Heart right ventricle (tissue), 16 donors: ENCODE data around the gene C6orf132. TPM values are rescaled to one million over a fixed set of nuclear protein-coding genes. Genes with fewer than 3 reads are reported as not detected.
"Not testable (repeated sequence)": the region's sequence is repeated elsewhere in the genome, so short reads cannot be mapped to it uniquely, and the experiment has no call there.

Source experiments
- ATAC-seq, 8 donors: fragments of 200-7000 bp; cut with Tn5 transposase; one replicate each; pipeline ENCODE4 v1.9.1; 2020; ENCODE audit warnings: mild to moderate bottlenecking in 8 of 8, moderate library complexity in 8 of 8, moderate number of reproducible peaks in 1 of 8
- DNase-seq, 2 donors: peaks; one replicate each; pipeline ENCODE4 v3.0.0-alpha.2; 2020
- H3K27ac ChIP-seq, 10 donors: fragments of 200-600 bp; sonication (generic) in 2 of 10; one replicate each; pipeline versions ENCODE4 v1.5.0 to v1.8.0; 2020 to 2022; ENCODE audit warnings: mild to moderate bottlenecking in 3 of 10
- H3K27me3 ChIP-seq, 7 donors: fragments of 200-600 bp; one replicate each; pipeline ENCODE4 v1.8.0; 2021 to 2022; ENCODE audit warnings: mild to moderate bottlenecking in 2 of 7
- H3K36me3 ChIP-seq, 9 donors: fragments of 200-600 bp; sonication (generic) in 1 of 9; one replicate each; pipeline versions ENCODE4 v1.5.0 to v1.8.0; 2020 to 2022; ENCODE audit warnings: mild to moderate bottlenecking in 2 of 9
- H3K4me1 ChIP-seq, 9 donors: fragments of 200-600 bp; sonication (generic) in 1 of 9; one replicate each; pipeline versions ENCODE4 v1.5.0 to v1.8.0; 2020 to 2022; ENCODE audit warnings: mild to moderate bottlenecking in 4 of 9
- H3K4me3 ChIP-seq, 10 donors: fragments of 200-600 bp; sonication (generic) in 2 of 10; one replicate each; pipeline versions ENCODE4 v1.5.0 to v1.8.0; 2020 to 2022; ENCODE audit warnings: mild to moderate bottlenecking in 7 of 10, moderate library complexity in 2 of 10
- H3K9me3 ChIP-seq, 11 donors: fragments of 200-600 bp in 10 of 11; sonication (generic) in 2 of 11; one replicate each; pipeline versions ENCODE4 v1.5.0 to v1.8.0; 2013 to 2022; ENCODE audit warnings: mild to moderate bottlenecking in 2 of 11, control low read depth in 1 of 11, moderate library complexity in 1 of 11
- CTCF ChIP-seq, 9 donors: fragments of 200-600 bp; sonication (generic) in 2 of 9; IDR thresholded peaks; one replicate each; pipeline versions ENCODE4 v1.5.0 to v1.8.0; 2021 to 2022; ENCODE audit warnings: antibody characterized with exemption in 9 of 9, mild to moderate bottlenecking in 5 of 9, moderate library complexity in 1 of 9
- WGBS, 2 donors: extraction: QIAGEN DNeasy Blood & Tissue Kit; methylation state at CpG; one replicate each; pipeline ENCODE4 v1.1.7; 2013; ENCODE audit warnings: inconsistent platforms in 1 of 2; 5-methylcytosine and 5-hydroxymethylcytosine counted together
- intact Hi-C, 10 donors: fragments of 100-400 bp; cut with DNase I; formaldehyde crosslinking; loops; one replicate each; pipeline versions ENCODE4 v1.11.1 to v1.14.2; 2022
- polyA plus RNA-seq, 2 donors: library from polyadenylated mRNA; stranded (reverse); fragments of 200-250 nt; gene quantifications; one replicate each; pipeline ENCODE4 v1.2.3, GENCODE V29; 2013
- total RNA-seq, 10 donors: library from RNA; stranded (reverse); fragmentation: NEBNext Ultra II Directional in 3 of 10; extraction: Animal tissue kit (Norgen Biotek cat#: 25700) in 3 of 10; gene quantifications; one replicate each; pipeline versions ENCODE4 v1.2.1 to v1.2.4, GENCODE V29; 2021 to 2023
- donor health status: Arrhythmogenic right ventricular cardiomyopathy.
- donor health status: ischemic (EF 13 %, LVEDD 7.1; RV severe dilation, severe dysfunction).
- donor health status: healthy with polysubstance abuse.
- donor health status: DM: no; HTN: yes; CAD: no.
- donor health status: DM: no; HTN: no; CAD: no.
- donor health status: ischemic (EF 25% LVEDD 6.9; RV normal size, moderate dysfunction).
- donor health status: ischemic (EF 25% LVEDD 5.7; RV mildly dilated, moderate dysfunction).
- donor health status: healthy.
- donor health status: DM: yes; HTN: yes; CAD: no.
- donor health status: Ischemic cardiomyopathy.
- donor health status: ischemic (EF 35%, LVEDD 5.7; RV mildly dilated, moderate dysfunction).
- donor health status: nonischemic (EF 11% LVEDD 7.7; RV severe dilation, severe dysfunction).
- donor health status: DM: yes; HTN: yes; CAD: no.
- donor health status: PGD.
- donor health status: ischemic (EF 29% LVEDD 5.4; RV normal size, mild dysfunction).
- donor health status: nonischemic (EF 23%, LVEDD 6.1; RV moderate dilation, normal function).

Gene C6orf132
- total and polyA plus RNA-seq, 12 donors: 0.23 to 2.9 (median 1.9) TPM

GRCh38 chr6:42156638-42157037 lies 14.2 kb upstream of the C6orf132 start:
- Histone ChIP-seq H3K36me3 (no peaks in the 10 kb centered on the region), H3K4me1 (peaks cover 0 to 3% (median 0%) of the 10 kb centered on the region in 9 donors), H3K27me3 (peaks cover 0 to 3% (median 0%) of the 10 kb centered on the region in 7 donors), H3K9me3 (no peaks in the 10 kb centered on the region), H3K27ac (no peak overlapping the region), H3K4me3 (no peak overlapping the region)
- DNase-seq: no peak
- no peak for ATAC-seq
- no peak for TF ChIP-seq CTCF (IDR thresholded peaks at IDR 0.05)
- intact Hi-C loops: no loop called here
- 73 to 78% methylated on average over 3 of the region's 3 CpGs for WGBS, 2 donors

DNA sequence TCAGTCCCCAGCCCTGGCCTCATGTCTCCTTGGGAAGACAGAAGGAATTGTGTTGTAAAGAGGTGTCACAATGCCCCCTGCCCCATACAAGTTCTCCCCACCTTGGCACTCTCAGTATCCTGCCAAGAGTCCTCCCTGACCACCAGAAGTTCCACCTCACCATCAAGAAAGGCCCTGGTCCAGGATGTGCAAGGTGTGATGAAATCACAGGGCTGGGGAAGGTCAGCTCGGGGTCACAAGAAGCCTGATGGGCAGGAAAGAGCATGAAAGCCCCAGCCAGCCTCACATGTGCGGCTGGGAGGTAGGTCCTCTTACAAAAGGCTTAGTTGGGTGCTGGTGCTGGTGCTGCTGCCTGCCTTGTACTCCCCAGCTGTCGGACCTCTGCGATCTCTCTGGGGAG lies 12.9 kb upstream of the C6orf132 start:
- no peak overlapping the region for H3K4me3 ChIP-seq
- TF ChIP-seq CTCF (IDR thresholded peaks at IDR 0.05): no peak
- 87 to 91% methylated on average over 4 of the region's 4 CpGs for WGBS, 2 donors
- ATAC-seq (no peak), DNase-seq (no peak)
- peaks cover 0 to 3% (median 0%) of the 10 kb centered on the region in 7 donors for H3K27me3 ChIP-seq
- H3K9me3 ChIP-seq: no peaks in the 10 kb centered on the region
- peaks cover 0 to 3% (median 0%) of the 10 kb centered on the region in 9 donors for H3K4me1 ChIP-seq
- H3K36me3 ChIP-seq: no peaks in the 10 kb centered on the region
- intact Hi-C loops: no loop called here
- H3K27ac ChIP-seq: no peak overlapping the region

DNA sequence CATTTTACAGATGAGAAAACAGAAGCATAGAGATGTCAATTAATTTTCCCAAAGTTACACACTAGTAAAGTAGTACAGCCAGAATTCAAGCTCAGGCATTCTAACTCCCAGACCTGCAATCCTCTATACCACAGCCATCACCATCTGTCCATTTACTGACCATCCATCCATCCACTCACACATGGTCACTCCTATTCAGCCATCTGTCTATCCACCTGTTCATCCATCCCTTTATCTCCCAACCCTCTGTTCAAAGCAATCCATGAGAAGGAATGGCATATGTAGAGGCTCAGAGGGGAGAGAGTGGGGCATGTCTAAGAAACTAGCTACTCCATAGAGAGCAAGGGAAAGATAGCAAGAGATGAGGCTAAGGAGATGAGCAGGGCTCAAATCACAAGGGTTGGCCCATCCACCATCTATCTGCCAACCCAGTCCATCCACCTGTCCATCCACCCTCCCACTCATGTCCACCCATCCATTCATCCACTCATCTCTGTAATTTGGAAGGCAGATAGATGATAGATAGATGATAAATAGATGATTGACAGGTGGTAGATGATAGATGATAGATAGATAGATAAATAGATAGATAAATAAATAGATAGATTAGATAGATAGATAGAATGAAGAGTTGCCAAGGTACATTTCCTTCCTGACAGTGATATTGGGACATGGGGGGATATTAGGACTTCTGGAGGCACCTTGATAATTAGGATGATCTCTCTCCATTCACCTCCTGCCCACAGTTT lies 12.2 kb upstream of the C6orf132 start:
- no peaks in the 10 kb centered on the region for H3K9me3 ChIP-seq
- H3K27me3 ChIP-seq: peaks cover 0 to 3% (median 0%) of the 10 kb centered on the region in 7 donors
- TF ChIP-seq CTCF (IDR thresholded peaks at IDR 0.05): no peak
- no peak overlapping the region for H3K4me3 ChIP-seq
- no peak overlapping the region for H3K27ac ChIP-seq
- DNase-seq (no peak), ATAC-seq (no peak)
- peaks cover 0 to 3% (median 0%) of the 10 kb centered on the region in 9 donors for H3K4me1 ChIP-seq
- intact Hi-C loops: no loop called here
- H3K36me3 ChIP-seq: no peaks in the 10 kb centered on the region

- DNase-seq (no peak), ATAC-seq (no peak)
- no peak overlapping the region for H3K4me3 ChIP-seq
- intact Hi-C loops: no loop called here
- H3K4me1 ChIP-seq: peaks cover 0 to 3% (median 0%) of the 10 kb centered on the region in 9 donors
- TF ChIP-seq CTCF (IDR thresholded peaks at IDR 0.05): no peak
- H3K9me3 ChIP-seq: no peaks in the 10 kb centered on the region
- 75 to 80% methylated on average over 5 of the region's 5 CpGs for WGBS, 2 donors
- H3K27ac ChIP-seq: no peak overlapping the region
- no peaks in the 10 kb centered on the region for H3K36me3 ChIP-seq
- peaks cover 0 to 3% (median 0%) of the 10 kb centered on the region in 7 donors for H3K27me3 ChIP-seq
Measured at GRCh38 chr6:42153921-42154320, 11.5 kb upstream of the C6orf132 start.

DNA sequence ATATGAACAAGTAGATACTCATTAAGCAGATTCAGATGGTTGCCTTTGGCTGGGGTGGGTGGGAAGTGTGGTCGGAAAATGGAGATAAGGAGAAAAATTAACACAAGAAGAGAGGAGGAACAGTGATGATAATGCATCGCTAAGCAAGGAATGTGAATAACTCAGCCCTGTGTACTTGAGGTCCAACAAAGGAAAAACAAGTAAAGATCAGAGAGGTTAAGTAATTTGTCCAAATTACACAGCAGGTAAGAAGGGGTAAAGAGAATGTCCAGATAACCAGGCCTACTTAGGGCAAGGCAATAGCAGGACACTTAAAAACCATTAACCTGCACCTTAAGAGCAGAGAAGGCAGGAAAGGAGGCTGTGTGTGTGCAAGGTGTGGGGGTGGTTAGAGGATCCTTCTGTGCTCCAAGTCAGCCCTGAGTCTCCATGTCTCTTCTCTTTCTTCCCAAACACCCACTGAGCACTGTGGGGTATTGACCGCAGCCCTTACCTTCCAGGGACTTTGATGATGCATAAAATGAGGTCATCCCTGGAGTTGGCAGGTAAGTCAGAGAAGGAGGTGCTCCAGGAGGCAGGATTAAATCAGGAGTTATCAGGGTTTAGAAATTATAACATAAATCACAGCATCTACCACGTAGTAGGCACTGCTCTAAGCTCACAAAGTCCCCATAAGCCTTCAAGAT lies 10.3 kb upstream of the C6orf132 start:
- DNase-seq, H3K27ac ChIP-seq, H3K4me3 ChIP-seq, H3K9me3 ChIP-seq, H3K4me1 ChIP-seq, H3K36me3 ChIP-seq, ATAC-seq, H3K27me3 ChIP-seq, intact Hi-C loops: not testable (repeated sequence)
- 66 to 78% methylated on average over 3 to 4 of the region's 4 CpGs for WGBS, 2 donors
